Subcutaneous adipose tissue (tissue), 4 donors: ENCODE measurements around the gene GANC. TPM values are rescaled to one million over a fixed set of nuclear protein-coding genes. Genes with fewer than 3 reads are reported as not detected.

Experiments used
- total RNA-seq, 4 donors: library from RNA; depleted of rRNA; stranded (reverse); fragments of >200 nt; gene quantifications; one replicate each; pipeline ENCODE4 v1.1.0, GENCODE V29; 2016
- TF ChIP-seq, protein P1 (sequence below): fragments of 450-650 bp; IDR thresholded peaks from one replicate; pipeline ENCODE4 v1.5.1; 2016; ENCODE audit warnings: low read depth, mild to moderate bottlenecking, control low read depth, antibody characterized with exemption, moderate library complexity

Gene GANC
- total RNA-seq, 4 donors from 2014 or later: 26.1 to 42.0 (median 35.3) TPM

GRCh38 chr15:42273900-42274701 is 1.1 kb downstream of the GANC start:
- TF ChIP-seq, protein P1, sequence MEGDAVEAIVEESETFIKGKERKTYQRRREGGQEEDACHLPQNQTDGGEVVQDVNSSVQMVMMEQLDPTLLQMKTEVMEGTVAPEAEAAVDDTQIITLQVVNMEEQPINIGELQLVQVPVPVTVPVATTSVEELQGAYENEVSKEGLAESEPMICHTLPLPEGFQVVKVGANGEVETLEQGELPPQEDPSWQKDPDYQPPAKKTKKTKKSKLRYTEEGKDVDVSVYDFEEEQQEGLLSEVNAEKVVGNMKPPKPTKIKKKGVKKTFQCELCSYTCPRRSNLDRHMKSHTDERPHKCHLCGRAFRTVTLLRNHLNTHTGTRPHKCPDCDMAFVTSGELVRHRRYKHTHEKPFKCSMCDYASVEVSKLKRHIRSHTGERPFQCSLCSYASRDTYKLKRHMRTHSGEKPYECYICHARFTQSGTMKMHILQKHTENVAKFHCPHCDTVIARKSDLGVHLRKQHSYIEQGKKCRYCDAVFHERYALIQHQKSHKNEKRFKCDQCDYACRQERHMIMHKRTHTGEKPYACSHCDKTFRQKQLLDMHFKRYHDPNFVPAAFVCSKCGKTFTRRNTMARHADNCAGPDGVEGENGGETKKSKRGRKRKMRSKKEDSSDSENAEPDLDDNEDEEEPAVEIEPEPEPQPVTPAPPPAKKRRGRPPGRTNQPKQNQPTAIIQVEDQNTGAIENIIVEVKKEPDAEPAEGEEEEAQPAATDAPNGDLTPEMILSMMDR: no peak

GRCh38 chr15:42274702-42274989 is 1.6 kb downstream of the GANC start:
- TF ChIP-seq, protein P1: no peak

- TF ChIP-seq, protein P1: no peak
Measured at GRCh38 chr15:42275780-42276391, 2.9 kb downstream of the GANC start.

DNA sequence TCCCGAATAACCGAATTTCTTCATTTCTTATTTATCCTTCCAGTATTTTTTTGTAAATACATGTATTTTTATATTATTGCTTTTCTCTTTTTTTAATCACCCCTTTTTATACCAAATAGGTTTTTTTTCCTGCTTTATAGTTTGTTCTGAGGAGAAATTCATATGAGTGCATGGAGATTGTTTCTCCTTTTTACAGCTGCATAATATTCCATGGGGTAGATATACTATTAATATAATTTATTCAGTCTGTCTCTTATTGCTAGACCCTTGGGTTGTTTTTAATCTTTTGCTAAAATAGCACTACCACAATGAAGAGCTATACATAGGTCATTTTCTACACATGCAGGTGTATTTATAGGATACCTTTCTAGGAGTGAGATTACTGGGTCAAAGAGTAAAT is 3.8 kb downstream of the GANC start:
- TF ChIP-seq, protein P1: no peak

GRCh38 chr15:42279234-42279723 is 6.3 kb downstream of the GANC start:
- TF ChIP-seq, protein P1: no peak

DNA sequence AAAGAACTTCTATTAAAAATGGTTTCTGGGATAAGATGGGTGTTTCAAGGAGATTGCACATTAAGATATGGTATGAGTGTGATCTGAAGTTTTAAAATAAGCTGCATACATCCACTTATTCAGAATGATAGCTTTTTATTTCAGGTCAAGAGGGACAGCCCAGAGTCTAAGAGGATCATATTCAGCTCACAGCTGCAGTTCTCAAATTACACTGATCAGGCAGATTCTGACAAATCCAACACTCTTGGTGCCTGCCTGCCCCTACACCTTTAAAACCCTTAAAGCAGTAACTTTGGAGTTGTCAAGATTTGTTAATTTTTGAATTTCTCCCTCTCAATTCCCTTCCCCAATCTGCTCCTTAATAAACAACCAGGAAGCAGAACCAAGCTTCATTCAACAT is 9.3 kb downstream of the GANC start:
- TF ChIP-seq, protein P1: no peak

- TF ChIP-seq, protein P1: no peak
Measured at GRCh38 chr15:42282926-42283325, 9.9 kb downstream of the GANC start.
